GM18519 (cell line): ENCODE results near the gene PDE1C.
A peak's percentile ranks its signal among the peaks of the same experiment; 100 is the strongest.

ENCODE experiments used
- ATAC-seq: cut with Tn5 transposase; IDR thresholded peaks from one replicate; pipeline ENCODE4 v1.9.1; 2021; ENCODE audit warnings: mild to moderate bottlenecking, moderate library complexity; ENCODE audit not compliant: unreplicated experiment, low FRiP score

PDE1C gene

GRCh38 chr7:31910191-31910590 lies 160.0 kb downstream of the PDE1C start:
- ATAC-seq, result no peak

- ATAC-seq, result no peak
Measured at GRCh38 chr7:31906479-31907171, 163.6 kb downstream of the PDE1C start.

- no peak for ATAC-seq
Measured at GRCh38 chr7:31903962-31904361, 166.2 kb downstream of the PDE1C start.

GRCh38 chr7:31899356-31899927 lies 170.8 kb downstream of the PDE1C start:
- ATAC-seq, result no peak

- ATAC-seq, result no peak
Measured at GRCh38 chr7:31896925-31897324, 173.3 kb downstream of the PDE1C start.

- no peak for ATAC-seq
Measured at GRCh38 chr7:31894308-31894707, 175.9 kb downstream of the PDE1C start.

- peak; percentile 28 for ATAC-seq
Measured at GRCh38 chr7:31893365-31893764, 176.8 kb downstream of the PDE1C start.

- peak; percentile 77 for ATAC-seq
Measured at GRCh38 chr7:31892099-31892829, 177.9 kb downstream of the PDE1C start.

- ATAC-seq, result no peak
Measured at GRCh38 chr7:31890766-31891165, 179.4 kb downstream of the PDE1C start.

- no peak for ATAC-seq
Measured at GRCh38 chr7:31890198-31890597, 180.0 kb downstream of the PDE1C start.

GRCh38 chr7:31887006-31887405 lies 183.2 kb downstream of the PDE1C start:
- no peak for ATAC-seq

GRCh38 chr7:31885171-31885570 lies 185.0 kb downstream of the PDE1C start:
- ATAC-seq, result no peak

GRCh38 chr7:31883761-31884164 lies 186.4 kb downstream of the PDE1C start:
- ATAC-seq, result peak; percentile 81

- ATAC-seq, result no peak
Measured at GRCh38 chr7:31882187-31882586, 188.0 kb downstream of the PDE1C start.

- no peak for ATAC-seq
Measured at GRCh38 chr7:31878875-31879274, 191.3 kb downstream of the PDE1C start.

- ATAC-seq, result no peak
Measured at GRCh38 chr7:31875424-31875823, 194.8 kb downstream of the PDE1C start.

GRCh38 chr7:31874631-31875386 lies 195.4 kb downstream of the PDE1C start:
- no peak for ATAC-seq

- ATAC-seq, result peak; percentile 92
Measured at GRCh38 chr7:31873816-31874597, 196.2 kb downstream of the PDE1C start.

GRCh38 chr7:31872545-31873370 lies 197.4 kb downstream of the PDE1C start:
- ATAC-seq, result no peak
